ENCODE results near the gene CD82. TPM values are rescaled to one million over a fixed set of nuclear protein-coding genes. Genes with fewer than 3 reads are reported as not detected.

The CD82 gene
- polyA plus RNA-seq, 1 of the 3 experiments (the other 2 are of a cell fraction), result 39.2 TPM

DNA sequence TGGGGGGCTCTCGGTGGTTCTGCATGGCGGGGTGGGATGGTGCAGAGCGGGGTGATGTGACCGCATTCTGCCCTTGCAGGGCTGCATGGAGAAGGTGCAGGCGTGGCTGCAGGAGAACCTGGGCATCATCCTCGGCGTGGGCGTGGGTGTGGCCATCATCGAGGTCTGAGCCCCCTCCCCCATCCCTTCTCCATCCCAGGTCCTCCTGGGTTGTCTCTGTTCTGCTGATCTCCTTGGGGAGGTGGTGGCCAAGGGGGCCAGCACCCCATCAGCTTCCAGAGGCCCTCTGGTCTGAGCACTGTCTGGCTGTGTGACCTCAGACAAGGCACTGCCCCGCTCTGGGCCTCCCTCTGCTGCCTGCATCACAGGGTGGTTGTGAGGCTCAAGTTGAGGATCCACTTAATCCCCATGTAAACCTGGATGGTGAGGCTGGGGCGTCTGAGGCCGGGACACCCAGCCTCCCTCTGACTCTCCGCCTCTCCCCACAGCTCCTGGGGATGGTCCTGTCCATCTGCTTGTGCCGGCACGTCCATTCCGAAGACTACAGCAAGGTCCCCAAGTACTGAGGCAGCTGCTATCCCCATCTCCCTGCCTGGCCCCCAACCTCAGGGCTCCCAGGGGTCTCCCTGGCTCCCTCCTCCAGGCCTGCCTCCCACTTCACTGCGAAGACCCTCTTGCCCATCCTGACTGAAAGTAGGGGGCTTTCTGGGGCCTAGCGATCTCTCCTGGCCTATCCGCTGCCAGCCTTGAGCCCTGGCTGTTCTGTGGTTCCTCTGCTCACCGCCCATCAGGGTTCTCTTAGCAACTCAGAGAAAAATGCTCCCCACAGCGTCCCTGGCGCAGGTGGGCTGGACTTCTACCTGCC lies 53.3 kb downstream of the CD82 start:
- H3K4me3 ChIP-seq (ENCODE audit: low read depth in 2 of 2, low read length in 1 of 2), result no peak overlapping the region
- CTCF ChIA-PET, result interaction anchor here (3.8 to 16.6 kb wide), 6 partner anchors 14 to 318 kb away, joined by 23 to 610 read pairs (median 78); partner anchors contain the start of gene CD82
- no peaks in the 10 kb centered on the region for H3K9me3 ChIP-seq
- POLR2A ChIA-PET, result no interaction called here
- H3K79me2 ChIP-seq (ENCODE audit: insufficient read depth), result no peaks in the 10 kb centered on the region
- no peaks in the 10 kb centered on the region for H3K36me3 ChIP-seq (replicated peaks in 1 of 2; ENCODE audit: control insufficient read depth in 1 of 2, insufficient read depth in 2 of 2, low read length in 1 of 2)
- WGBS (ENCODE audit: low lambda C conversion rate), result 89% methylated on average over 12 of the region's 22 CpGs
- H3F3A ChIP-seq (replicated peaks; ENCODE audit: insufficient read depth), result no peaks in the 10 kb centered on the region
- H2AFZ ChIP-seq (ENCODE audit: low read depth), result no peak overlapping the region
- H4K20me1 ChIP-seq (ENCODE audit: insufficient read depth), result no peaks in the 10 kb centered on the region
- no peak for DNase-seq
- H3K9me2 ChIP-seq, result no peaks in the 10 kb centered on the region
- peaks cover 0 to 19% of the 10 kb centered on the region in 2 experiments; a peak in 1 of 4 replicates for H3K4me1 ChIP-seq (ENCODE audit: control insufficient read depth in 1 of 2, insufficient read depth in 2 of 2, low read depth in 1 of 2, low read length in 1 of 2)
- TF ChIP-seq NFIC (IDR thresholded peaks at IDR 0.05; ENCODE audit: borderline replicate concordance), result no peak
- TF ChIP-seq GABPA (IDR thresholded peaks at IDR 0.05; ENCODE audit: low read depth), result no peak
- TF ChIP-seq PBX3 (IDR thresholded peaks at IDR 0.05), result no peak
- no peak for TF ChIP-seq SMC3 (IDR thresholded peaks at IDR 0.05; ENCODE audit: low read depth, low read length)
- no peak for TF ChIP-seq GATA2 (CRISPR knock-in tag; IDR thresholded peaks at IDR 0.05)
- no peak for TF ChIP-seq FOSL2 (IDR thresholded peaks at IDR 0.05; ENCODE audit: borderline replicate concordance, low read depth)
- TF ChIP-seq CTCF (IDR thresholded peaks at IDR 0.05), result no peak
- TF ChIP-seq, protein P1, sequence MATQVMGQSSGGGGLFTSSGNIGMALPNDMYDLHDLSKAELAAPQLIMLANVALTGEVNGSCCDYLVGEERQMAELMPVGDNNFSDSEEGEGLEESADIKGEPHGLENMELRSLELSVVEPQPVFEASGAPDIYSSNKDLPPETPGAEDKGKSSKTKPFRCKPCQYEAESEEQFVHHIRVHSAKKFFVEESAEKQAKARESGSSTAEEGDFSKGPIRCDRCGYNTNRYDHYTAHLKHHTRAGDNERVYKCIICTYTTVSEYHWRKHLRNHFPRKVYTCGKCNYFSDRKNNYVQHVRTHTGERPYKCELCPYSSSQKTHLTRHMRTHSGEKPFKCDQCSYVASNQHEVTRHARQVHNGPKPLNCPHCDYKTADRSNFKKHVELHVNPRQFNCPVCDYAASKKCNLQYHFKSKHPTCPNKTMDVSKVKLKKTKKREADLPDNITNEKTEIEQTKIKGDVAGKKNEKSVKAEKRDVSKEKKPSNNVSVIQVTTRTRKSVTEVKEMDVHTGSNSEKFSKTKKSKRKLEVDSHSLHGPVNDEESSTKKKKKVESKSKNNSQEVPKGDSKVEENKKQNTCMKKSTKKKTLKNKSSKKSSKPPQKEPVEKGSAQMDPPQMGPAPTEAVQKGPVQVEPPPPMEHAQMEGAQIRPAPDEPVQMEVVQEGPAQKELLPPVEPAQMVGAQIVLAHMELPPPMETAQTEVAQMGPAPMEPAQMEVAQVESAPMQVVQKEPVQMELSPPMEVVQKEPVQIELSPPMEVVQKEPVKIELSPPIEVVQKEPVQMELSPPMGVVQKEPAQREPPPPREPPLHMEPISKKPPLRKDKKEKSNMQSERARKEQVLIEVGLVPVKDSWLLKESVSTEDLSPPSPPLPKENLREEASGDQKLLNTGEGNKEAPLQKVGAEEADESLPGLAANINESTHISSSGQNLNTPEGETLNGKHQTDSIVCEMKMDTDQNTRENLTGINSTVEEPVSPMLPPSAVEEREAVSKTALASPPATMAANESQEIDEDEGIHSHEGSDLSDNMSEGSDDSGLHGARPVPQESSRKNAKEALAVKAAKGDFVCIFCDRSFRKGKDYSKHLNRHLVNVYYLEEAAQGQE (IDR thresholded peaks at IDR 0.05; ENCODE audit: low read depth, low read length), result no peak
- TF ChIP-seq EZH2phosphoT487 (IDR thresholded peaks at IDR 0.05; ENCODE audit: borderline replicate concordance, low read depth), result no peak
- no peaks in the 10 kb centered on the region for H3K27me3 ChIP-seq (ENCODE audit: insufficient read depth)
- H3K4me2 ChIP-seq, result no peak overlapping the region
- H3K27ac ChIP-seq (ENCODE audit: low read depth in 2 of 2, low read length in 1 of 2), result no peak overlapping the region
- H3K9ac ChIP-seq, result no peak overlapping the region
